ENCODE measurements around the gene HP.

The HP gene

DNA sequence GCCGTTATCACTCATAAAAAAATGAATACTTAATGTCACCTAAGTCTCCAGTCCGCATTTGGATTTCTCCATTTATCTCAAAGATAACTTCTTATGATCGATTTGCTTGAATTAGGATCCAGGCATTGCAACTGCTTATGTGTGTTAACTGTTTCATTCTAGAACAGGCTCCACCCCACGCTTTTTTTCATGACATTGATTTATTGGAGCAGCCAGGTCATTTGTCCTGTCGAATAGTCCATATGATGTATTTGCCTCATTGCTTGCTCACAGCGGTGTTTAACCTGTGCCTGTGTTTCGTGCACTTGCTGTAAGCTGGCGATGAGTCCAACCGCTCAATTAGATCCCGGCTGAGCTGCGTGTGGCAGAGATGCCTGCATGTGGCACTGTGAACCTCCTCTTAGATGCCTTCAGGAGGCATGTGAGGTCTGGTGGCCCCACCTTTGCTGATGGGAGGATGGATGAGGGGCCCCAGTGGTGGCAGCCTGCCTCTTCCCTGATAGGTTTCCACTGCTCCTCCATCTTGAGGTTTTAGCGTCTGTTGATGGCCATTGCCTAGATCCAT, 55.7 kb downstream of the HP start:
- H3K9me3 ChIP-seq (ENCODE audit: insufficient read depth, low read depth, low read length) = no peaks in the 10 kb centered on the region
- no peaks in the 10 kb centered on the region for H3K4me1 ChIP-seq (ENCODE audit: insufficient read depth, low read length)
- 96% methylated on average over 12 of the region's 12 CpGs for WGBS
- H3K27me3 ChIP-seq (ENCODE audit: insufficient read depth, low read length) = no peaks in the 10 kb centered on the region
- H3K4me3 ChIP-seq (ENCODE audit: low read length) = no peak overlapping the region
- H3K27ac ChIP-seq (ENCODE audit: low read depth, low read length) = no peak overlapping the region
- H3K9ac ChIP-seq (ENCODE audit: low read depth, low read length) = no peak overlapping the region
- H3K36me3 ChIP-seq (ENCODE audit: insufficient read depth, low read length) = peaks cover 82% of the 10 kb centered on the region

All from HUES64 (cell line).